Measurements from ENCODE around the gene FIGNL1.

The FIGNL1 gene

GRCh38 chr7:50449881-50450589 lies at the start of gene FIGNL1:
Gene FIGNL1, minus strand, starts transcription at chr7:50450350. Its CDS starts 3,063 bp downstream, at chr7:50447287.
- peak within 1 kb of the TSS; percentile 96 for H3K9ac ChIP-seq (ENCODE audit: low read length)
- peaks cover 23% of the 10 kb centered on the region for H3K36me3 ChIP-seq (ENCODE audit: insufficient read depth, low read length)
- H3F3A ChIP-seq (ENCODE audit: insufficient read depth, low read length): no peaks in the 10 kb centered on the region
- no peaks in the 10 kb centered on the region for H3K9me3 ChIP-seq (ENCODE audit: low read length)
- H3K27ac ChIP-seq (ENCODE audit: low read depth, low read length, poor library complexity, severe bottlenecking): peak within 1 kb of the TSS; percentile 31
- H3K79me2 ChIP-seq (ENCODE audit: insufficient read depth, low read length): peaks cover 23% of the 10 kb centered on the region
- H2AFZ ChIP-seq (ENCODE audit: low read length): peak within 1 kb of the TSS; percentile 66; the same call in 1 of the 2 replicates
- H3K9me2 ChIP-seq (ENCODE audit: low read depth, low read length): no peaks in the 10 kb centered on the region
- H4K20me1 ChIP-seq (ENCODE audit: insufficient read depth, low read length): no peaks in the 10 kb centered on the region
- H3K4me2 ChIP-seq (ENCODE audit: low read length): peak within 1 kb of the TSS; percentile 86
- H3K4me3 ChIP-seq (ENCODE audit: low read depth, low read length, poor library complexity, severe bottlenecking): peak within 1 kb of the TSS; percentile 90
- H3K27me3 ChIP-seq (ENCODE audit: insufficient read depth, low read length): no peaks in the 10 kb centered on the region; the same call in 1 of the 2 replicates
- TF ChIP-seq EZH2 (IDR thresholded peaks at IDR 0.05; ENCODE audit: borderline replicate concordance, low read length): no peak
- TF ChIP-seq, protein P1, sequence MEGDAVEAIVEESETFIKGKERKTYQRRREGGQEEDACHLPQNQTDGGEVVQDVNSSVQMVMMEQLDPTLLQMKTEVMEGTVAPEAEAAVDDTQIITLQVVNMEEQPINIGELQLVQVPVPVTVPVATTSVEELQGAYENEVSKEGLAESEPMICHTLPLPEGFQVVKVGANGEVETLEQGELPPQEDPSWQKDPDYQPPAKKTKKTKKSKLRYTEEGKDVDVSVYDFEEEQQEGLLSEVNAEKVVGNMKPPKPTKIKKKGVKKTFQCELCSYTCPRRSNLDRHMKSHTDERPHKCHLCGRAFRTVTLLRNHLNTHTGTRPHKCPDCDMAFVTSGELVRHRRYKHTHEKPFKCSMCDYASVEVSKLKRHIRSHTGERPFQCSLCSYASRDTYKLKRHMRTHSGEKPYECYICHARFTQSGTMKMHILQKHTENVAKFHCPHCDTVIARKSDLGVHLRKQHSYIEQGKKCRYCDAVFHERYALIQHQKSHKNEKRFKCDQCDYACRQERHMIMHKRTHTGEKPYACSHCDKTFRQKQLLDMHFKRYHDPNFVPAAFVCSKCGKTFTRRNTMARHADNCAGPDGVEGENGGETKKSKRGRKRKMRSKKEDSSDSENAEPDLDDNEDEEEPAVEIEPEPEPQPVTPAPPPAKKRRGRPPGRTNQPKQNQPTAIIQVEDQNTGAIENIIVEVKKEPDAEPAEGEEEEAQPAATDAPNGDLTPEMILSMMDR (IDR thresholded peaks at IDR 0.05; ENCODE audit: low read length): no peak
- H3K4me1 ChIP-seq (ENCODE audit: insufficient read depth, low read length, severe bottlenecking): peaks cover 33% of the 10 kb centered on the region

DNA sequence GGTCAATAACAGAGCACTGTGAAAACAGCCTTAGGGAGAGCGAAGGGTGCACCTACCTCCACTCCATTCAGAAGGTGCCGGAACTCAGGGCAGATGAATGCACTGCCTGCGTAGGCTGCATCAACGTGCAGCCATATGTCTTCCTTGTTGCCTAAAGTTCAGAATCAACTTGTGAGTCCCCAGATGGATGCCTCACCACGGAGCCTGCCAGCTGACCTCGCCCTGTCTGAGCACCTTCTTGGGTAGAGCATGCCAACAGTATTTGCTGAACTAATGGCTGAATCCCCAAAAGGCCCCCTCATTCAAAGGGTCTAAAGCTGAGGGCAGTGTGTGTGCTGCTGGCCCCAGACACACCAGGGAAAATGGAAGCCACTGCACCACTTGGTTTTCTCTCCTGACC lies 48.9 kb upstream of the FIGNL1 start:
- no peak for TF ChIP-seq EZH2 (IDR thresholded peaks at IDR 0.05; ENCODE audit: borderline replicate concordance, low read length)
- H3K27ac ChIP-seq (ENCODE audit: low read depth, low read length, poor library complexity, severe bottlenecking): no peak overlapping the region
- no peak overlapping the region for H2AFZ ChIP-seq (ENCODE audit: low read length)

DNA sequence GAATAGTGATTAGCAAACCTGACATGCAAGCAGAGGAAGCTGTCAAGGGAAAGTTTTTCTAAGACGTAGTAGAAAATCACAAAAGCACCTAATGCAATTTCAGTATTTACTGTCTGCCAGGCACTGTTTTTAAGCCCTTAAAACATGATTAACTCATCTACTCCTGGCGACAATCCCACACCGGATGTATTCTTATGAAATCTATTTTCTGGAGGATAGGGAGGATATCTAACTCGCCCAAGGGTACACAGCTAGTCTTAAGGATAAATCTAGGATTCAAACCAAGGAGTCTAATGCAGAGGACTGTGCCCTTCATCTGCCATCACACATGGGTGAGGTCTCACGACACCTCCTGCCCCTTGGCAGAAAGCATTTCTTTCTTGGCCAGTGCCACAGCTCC lies 47.8 kb upstream of the FIGNL1 start:
- H3K4me3 ChIP-seq (ENCODE audit: low read depth, low read length, poor library complexity, severe bottlenecking): no peak overlapping the region
- no peak overlapping the region for H2AFZ ChIP-seq (ENCODE audit: low read length)
- no peaks in the 10 kb centered on the region for H3K4me1 ChIP-seq (ENCODE audit: insufficient read depth, low read length, severe bottlenecking)
- no peaks in the 10 kb centered on the region for H3K27me3 ChIP-seq (ENCODE audit: insufficient read depth, low read length)
- no peak overlapping the region for H3K4me2 ChIP-seq (ENCODE audit: low read length)
- H3K9ac ChIP-seq (ENCODE audit: low read length): no peak overlapping the region
- H4K20me1 ChIP-seq (ENCODE audit: insufficient read depth, low read length): no peaks in the 10 kb centered on the region
- H3K9me3 ChIP-seq (ENCODE audit: low read length): no peaks in the 10 kb centered on the region
- no peak overlapping the region for H3K27ac ChIP-seq (ENCODE audit: low read depth, low read length, poor library complexity, severe bottlenecking)
- no peaks in the 10 kb centered on the region for H3K9me2 ChIP-seq (ENCODE audit: low read depth, low read length)
- H3K36me3 ChIP-seq (ENCODE audit: insufficient read depth, low read length): no peaks in the 10 kb centered on the region
- TF ChIP-seq, protein P1 (IDR thresholded peaks at IDR 0.05; ENCODE audit: low read length): no peak
- TF ChIP-seq EZH2 (IDR thresholded peaks at IDR 0.05; ENCODE audit: borderline replicate concordance, low read length): no peak
- no peaks in the 10 kb centered on the region for H3F3A ChIP-seq (ENCODE audit: insufficient read depth, low read length)
- no peaks in the 10 kb centered on the region for H3K79me2 ChIP-seq (ENCODE audit: insufficient read depth, low read length)

More for the DNA sequence above, 48.9 kb upstream of the FIGNL1 start:
- H3K9me3 ChIP-seq (ENCODE audit: low read length): no peaks in the 10 kb centered on the region
- H3K79me2 ChIP-seq (ENCODE audit: insufficient read depth, low read length): no peaks in the 10 kb centered on the region
- no peak overlapping the region for H3K9ac ChIP-seq (ENCODE audit: low read length)
- no peaks in the 10 kb centered on the region for H3K4me1 ChIP-seq (ENCODE audit: insufficient read depth, low read length, severe bottlenecking)
- no peaks in the 10 kb centered on the region for H3F3A ChIP-seq (ENCODE audit: insufficient read depth, low read length)
- H3K27me3 ChIP-seq (ENCODE audit: insufficient read depth, low read length): 0 out of 2 replicates have a peak, but pooled peaks cover 6% of the 10 kb centered on the region
- H3K9me2 ChIP-seq (ENCODE audit: low read depth, low read length): no peaks in the 10 kb centered on the region
- no peaks in the 10 kb centered on the region for H3K36me3 ChIP-seq (ENCODE audit: insufficient read depth, low read length)
- H4K20me1 ChIP-seq (ENCODE audit: insufficient read depth, low read length): no peaks in the 10 kb centered on the region
- no peak overlapping the region for H3K4me2 ChIP-seq (ENCODE audit: low read length)
- no peak overlapping the region for H3K4me3 ChIP-seq (ENCODE audit: low read depth, low read length, poor library complexity, severe bottlenecking)
